Left kidney (tissue), 2 donors: ENCODE results near the gene SEMA4F. TPM values are rescaled to one million over a fixed set of nuclear protein-coding genes. Genes with fewer than 3 reads are reported as not detected.

Experiments used
- DNase-seq: peaks from one replicate; pipeline ENCODE4 v3.0.0-alpha.2; 2013
- polyA plus RNA-seq: library from polyadenylated mRNA; unstranded; fragments of 120-200 nt; gene quantifications from one replicate; pipeline ENCODE4 v1.2.1, GENCODE V29; 2013; ENCODE audit not compliant: insufficient read length

The SEMA4F gene
- polyA plus RNA-seq, 1 donor = 6.3 TPM

DNA sequence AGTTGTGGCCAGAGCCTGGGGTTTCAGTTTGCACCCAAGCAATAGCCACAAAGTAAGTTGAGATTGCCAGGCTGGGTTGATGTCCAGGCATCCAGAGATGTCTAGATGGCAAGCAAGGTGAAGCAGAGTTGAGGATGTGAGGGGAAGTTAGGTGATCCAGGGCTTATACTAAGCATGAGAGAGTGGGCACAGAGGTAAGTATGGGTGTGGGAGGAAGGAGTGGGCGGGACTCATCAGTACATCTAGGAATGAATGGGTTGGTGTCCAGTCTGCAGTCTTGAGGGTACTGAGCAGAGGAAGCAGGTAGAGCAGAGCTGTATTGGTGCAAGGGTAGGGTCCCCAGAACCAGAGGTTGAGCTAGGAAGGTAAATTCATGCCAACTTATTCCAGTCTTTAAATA, 1.5 kb downstream of the SEMA4F start:
- DNase-seq = no peak

DNA sequence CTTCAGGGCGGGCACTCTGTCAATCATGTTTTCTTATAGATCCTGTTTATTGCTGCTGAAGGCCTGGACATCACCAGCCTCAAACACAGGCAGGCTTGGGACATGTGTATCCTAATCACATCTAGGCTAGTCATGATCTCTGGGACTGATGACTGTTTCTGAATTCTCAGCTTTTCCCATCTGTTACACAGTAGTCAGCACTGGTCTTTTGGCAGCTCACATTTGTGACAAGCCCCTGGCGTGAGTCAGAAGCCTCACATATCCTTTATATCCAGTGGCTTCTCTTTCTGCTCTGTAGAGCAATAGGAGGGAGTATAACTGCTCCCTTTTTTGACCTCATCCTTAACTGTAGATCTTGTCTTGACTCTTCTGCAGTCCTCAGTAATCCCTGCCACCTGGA, 4.5 kb downstream of the SEMA4F start:
- DNase-seq = no peak

DNA sequence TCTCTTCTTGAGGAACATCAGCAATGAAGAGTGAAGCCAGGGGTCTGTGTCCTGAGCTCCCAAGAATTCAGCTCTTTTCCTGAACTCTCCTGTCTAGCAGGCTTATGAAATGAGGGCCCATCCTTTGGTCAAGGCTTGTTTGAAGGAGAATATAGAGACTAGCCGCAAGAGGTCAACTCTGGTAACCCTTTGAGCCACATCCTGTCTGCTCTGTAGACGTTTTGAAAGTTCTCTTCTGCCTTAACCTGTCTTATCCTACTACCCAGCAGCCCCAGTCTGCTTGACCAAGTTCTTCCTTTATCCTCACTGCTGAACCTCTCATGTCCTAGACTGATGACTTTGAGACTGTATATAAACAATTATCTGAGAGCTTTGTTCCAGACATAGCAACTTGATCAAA, 5.4 kb downstream of the SEMA4F start:
- no peak for DNase-seq

DNA sequence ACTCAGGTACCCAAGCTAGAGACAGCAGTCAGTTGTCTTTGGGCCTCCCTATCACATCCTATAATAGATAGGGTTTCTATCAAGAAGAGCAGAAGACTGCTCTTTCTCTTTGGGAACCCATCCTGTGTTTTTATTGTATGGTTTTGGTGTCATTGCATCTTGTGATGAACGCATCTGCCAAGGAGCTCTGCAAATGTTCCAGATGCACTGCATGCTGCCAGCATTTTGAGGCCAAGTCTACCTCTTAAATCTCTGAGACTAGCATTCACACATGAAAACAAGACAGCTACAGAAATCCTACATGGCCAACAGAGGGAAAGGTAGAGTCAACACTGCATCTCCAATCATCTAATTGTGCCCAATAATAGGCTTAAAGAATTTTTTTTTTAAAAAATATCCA, 14.0 kb downstream of the SEMA4F start:
- no peak for DNase-seq

DNA sequence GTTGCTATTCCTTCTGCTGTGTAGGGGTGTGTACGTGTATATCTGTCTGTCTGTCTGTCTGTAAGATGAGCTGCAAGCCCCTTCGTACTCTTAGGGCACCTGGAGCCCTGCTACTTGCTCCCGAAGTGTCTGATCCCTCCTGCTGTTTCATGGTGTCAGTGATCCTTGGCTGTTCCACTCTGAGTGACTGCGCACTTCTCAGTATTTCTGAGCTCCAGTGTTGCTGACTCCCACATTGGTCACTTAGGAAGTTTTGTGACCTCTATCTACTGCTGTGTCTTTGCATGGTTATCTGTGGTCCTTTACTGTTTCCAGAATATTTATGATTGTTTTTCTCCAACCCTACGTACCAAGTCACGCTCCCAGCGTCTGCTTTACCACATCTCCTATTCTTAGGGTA, 16.2 kb downstream of the SEMA4F start:
- DNase-seq = no peak

DNA sequence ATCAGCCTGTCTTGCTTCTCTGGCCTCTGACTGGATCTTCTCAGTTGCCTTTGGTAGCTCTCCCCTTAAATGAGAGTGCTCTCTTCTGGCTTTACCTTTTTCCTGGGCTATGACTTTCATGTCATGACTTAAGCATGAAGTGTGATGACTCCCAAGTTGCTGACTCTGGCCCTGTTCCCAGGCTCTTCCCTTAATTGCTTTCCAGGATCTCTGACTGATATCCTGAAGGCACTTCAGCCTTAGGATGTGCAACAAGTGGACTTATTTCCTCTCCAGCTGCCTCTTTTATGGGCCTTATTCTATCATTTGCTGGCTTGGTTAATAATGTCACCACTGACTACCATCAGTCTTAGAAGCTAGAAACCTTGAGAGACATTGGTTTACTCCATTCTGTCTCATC, 17.4 kb downstream of the SEMA4F start:
- DNase-seq = no peak

DNA sequence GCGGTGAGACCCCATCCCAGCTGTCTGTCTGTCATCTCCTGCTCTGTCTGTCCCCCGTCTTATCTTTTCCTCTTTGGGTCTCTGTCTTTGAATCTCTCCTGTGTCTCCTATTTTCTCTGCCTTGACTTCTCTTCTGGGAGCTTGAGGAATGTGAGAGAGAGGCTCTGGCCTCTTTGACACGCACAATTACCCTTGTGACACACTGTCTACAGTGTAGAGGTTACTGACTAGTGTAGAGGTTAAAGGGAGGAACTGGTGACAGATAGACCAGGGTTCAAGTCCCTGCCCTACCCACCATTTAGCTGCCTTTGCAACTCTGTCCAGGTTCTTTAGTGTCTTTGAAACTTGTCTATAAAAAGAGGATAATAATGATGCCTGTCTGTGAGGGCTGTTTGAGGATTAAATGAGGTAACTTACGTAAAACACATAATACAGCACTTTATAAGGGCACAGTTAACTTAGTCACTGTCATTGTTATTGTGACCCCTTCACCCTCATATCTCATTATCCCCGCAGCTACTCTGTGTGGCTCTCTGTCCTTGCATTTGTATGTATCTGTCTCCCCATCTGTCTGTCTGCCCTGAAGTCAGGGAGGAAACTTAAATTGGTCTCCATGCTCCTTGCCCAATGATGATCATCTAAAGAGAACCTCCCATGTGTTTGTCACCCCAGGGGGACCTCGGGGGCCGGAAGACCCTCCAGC, 19.9 kb downstream of the SEMA4F start:
- DNase-seq = peak; percentile 32

DNA sequence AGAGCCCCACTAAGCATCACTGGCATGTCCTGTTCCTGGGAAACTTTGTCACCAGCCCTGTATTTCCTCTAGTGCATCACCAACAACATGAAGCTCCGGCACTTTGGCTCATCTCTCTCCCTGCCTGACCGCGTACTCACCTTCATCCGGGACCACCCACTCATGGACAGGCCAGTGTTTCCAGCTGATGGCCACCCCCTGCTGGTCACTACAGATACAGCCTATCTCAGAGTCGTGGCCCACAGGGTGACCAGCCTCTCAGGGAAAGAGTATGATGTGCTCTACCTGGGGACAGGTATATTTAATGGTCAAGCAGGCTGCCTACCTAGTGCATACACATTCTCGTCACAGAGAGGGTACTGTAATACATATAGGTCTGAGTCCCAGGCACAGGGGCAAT, 21.0 kb downstream of the SEMA4F start:
- DNase-seq = no peak

DNA sequence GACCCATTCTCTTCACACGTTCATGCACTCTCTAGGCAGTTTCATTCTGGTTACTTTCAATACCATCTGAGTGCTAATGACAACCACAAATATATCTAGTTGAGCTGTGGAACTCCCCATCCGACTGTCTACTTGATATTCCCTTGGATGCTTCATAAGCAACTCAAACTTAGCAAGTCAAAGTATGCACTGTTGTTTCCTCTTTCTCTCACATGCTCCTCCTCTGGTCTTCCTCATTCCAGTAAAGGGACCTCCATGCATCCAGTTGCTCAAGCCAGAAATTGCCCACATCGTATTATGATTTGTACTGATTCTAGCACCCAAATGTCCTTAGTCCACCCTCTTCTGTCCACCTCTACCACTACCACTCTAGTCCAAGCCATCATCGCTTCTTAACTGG, 22.3 kb downstream of the SEMA4F start:
- no peak for DNase-seq

DNA sequence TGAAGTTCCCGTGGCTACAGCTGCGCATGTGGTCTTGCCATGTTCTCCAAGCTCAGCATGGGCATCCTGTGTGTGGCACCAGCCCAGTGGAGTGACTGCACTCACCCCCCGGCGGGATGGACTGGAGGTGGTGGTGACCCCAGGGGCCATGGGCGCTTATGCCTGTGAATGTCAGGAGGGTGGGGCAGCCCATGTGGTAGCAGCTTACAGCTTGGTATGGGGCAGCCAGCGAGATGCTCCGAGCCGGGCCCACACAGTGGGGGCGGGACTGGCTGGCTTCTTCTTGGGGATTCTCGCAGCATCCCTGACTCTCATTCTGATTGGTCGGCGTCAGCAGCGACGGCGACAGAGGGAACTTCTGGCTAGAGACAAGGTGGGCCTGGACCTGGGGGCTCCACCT, 25.6 kb downstream of the SEMA4F start:
- DNase-seq = no peak

DNA sequence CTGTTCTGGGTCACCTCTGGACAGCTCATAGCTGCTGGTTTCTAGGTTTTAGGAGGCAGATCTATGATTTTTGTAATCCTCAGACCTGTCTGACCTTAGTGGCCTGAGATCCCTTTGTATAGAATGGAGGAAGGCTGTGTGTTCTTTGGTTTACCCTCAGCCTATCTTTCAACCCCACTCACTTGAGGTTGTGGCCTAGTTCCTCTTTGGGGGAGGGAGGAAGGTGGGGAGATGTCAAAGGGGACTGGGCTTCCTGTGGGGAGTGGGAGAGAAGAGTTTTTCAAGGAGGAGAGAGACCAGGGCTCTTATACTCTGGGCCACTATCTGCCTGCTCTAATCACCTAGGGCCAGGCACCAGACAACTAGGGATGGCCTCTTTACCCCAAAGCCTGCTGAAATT, 28.5 kb downstream of the SEMA4F start:
- DNase-seq = no peak

DNA sequence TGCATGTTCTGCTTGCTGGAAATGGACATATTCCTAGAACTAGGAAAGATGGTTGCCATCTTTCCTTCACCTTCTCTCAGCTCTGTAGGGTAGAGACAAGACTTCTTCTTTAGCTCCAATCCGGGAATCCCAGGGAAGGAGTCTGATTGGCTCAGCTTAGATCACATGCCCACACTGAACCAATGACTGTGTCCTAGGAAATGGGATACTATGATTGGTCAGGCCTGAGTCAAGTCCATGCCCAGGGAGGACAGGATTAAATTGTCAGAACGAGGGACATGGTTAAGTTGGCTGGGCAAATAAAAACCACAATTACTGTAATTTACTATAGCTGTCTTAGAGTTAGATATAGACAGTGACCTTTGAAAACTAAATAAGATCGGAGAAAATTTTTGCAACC, 31.4 kb downstream of the SEMA4F start:
- no peak for DNase-seq

DNA sequence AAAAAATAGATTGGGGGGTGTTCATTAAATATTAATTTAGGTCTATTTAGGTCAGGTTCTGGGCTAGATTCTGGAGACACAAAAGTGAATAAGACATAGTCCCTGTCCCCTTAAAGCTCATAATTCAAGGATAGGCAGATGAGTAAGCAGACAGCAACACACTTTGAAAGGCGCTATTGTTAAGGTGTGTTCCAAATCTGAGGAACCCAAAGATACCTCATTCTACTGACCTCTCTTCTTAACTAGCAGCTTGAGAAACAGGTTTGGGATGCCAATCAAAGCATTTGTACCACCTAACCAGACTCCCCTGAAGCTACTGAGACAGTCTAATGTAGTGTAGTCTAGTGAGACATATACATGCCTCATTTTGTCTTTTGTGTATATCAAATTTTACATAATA, 34.8 kb downstream of the SEMA4F start:
- no peak for DNase-seq

DNA sequence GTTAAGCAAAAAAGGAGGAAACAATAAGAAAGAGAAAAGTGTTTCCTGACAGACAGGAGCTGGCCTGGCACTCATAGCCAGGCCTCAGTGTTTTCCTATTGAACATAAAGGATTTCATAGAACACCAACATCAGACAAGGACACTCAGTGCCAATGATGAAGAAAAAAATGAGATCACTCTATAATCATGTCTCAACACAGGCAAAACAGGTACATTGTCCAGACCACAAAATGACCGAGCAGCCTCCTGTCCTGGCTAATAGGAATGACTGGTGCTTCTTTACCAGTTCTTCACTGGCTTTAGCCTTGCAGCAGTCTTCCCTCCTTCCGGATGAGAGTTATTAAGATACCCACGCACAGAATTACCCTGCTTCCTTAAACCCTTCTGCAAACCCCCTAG, 35.6 kb downstream of the SEMA4F start:
- no peak for DNase-seq

DNA sequence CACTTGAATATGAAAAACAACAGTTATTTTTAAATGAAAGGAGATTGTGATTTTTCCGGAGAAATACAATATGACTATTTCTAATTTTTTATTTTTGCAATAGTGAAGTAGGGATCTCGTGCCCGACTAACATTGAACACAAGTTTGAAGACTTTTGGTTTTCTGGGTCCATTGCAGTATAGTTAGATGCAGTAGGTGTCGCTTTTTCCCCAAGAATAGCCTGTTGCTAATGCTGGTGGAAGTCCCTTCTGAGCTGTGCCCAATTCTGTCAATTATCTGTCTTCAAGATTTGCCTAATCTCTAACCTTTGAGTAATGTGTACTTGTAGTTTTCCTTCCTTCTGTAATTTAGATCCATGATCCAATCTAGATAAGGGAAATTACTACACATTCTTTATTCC, 36.5 kb downstream of the SEMA4F start:
- peak; percentile 36 for DNase-seq

DNA sequence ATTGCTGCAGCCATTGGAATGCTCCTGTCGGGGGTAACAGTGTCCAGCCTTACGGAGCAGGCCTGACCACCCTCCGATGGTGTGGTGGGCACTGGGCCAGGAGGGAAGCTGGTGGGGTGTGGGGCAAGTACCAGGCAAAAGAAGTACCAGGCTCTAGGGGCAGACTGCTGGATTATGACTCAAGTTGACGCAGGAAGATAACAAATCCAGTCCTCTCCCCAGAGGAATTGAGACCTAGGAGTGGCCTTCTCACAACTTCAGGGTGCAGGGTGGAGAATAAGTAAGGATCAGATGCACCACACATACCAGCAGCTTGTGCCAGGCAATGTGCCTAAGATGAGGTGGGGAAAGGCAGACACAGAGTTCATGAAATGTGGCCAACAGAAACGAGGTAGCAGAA, 37.9 kb downstream of the SEMA4F start:
- no peak for DNase-seq

DNA sequence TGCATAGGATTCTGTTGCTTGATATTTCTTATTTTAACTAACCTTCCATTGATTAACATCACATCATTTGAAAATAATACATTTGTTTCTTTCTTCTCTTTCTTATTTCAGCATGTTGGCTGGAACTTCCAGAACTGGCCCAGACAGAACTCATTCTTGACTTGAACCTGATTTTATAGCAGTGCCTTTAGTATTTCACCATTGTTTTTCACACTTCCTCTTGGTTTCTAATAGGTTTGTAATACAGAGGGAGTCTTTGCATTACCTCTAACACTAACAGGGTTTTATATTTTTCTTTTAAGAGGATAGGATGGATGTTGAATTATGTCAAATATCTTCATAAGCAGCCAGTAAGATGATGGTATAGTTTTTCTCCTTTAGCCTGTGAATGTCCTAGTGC, 39.2 kb downstream of the SEMA4F start:
- DNase-seq = no peak

DNA sequence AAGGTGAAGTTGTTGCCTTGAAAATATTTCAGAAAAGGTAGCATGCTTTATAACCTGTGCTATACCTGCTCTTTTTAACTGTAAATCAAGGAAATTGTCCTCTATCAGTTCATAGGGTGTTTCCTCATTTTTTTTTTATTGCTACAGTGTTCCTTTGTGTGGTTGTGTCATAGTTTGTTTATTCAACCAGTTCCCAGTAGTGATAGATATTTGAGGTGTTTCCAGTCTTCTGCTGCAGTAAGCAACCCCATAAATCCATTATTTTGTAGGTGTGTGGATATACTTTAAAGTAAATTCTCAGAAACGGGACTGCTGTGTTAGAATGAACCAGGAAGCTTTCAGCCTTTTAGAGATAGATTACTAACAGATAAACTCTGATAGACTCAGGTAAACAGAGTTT, 39.6 kb downstream of the SEMA4F start:
- no peak for DNase-seq

DNA sequence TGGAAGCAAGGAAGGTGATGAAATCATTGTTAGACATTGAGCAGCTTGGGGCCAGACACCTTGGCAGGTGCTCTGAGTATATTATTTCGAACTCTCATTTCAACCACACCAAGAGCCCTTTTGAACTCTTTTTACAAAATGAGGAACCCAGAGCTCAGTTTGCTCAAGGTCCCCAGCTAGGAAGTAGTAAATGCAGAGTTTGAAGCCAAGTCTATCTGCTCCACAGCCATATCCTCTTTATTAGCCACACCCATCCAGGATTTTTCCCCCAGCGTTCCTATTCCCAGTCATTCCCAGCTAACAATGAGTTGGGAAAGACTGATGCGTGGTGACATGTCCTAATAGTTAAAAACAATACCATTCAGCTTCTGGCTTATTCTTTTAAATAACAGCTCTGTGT, 40.2 kb downstream of the SEMA4F start:
- DNase-seq = no peak

DNA sequence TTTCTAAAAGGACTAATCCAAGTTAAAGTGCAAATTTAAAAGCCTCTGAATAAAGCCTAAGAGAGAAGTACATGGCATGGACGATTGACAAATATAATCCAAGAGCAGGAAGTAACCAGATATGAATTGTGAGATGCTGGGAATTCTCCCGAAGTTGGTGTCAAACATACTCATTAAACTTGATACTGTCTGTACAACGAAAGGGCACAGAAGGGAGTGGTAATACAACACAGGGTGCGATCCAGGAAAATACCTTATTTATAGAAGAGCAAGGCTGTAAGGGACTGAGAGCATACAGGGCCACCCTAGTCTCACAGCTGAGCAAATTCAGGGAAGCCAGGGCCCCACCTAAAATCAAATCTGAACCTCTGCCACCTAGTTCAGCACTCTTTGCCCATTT, 41.6 kb downstream of the SEMA4F start:
- DNase-seq = no peak

DNA sequence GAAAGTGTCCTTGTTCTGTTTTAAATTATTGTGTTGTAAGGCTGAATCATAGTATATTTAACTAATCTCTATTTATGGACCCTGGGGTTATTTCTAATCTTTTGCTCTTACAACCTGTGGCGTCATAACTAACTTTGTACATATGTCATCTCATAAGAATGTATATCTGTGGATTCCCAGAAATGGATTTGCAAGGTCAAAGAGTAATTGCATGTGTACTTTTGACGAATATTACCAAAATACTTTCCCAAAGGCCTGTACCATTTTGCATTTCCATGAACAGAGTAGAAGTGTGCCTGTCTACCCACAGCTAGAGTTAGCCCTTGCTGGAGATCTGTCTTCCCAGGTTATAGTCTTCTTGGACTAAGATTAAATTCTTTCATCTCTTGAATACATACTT, 42.8 kb downstream of the SEMA4F start:
- no peak for DNase-seq

DNA sequence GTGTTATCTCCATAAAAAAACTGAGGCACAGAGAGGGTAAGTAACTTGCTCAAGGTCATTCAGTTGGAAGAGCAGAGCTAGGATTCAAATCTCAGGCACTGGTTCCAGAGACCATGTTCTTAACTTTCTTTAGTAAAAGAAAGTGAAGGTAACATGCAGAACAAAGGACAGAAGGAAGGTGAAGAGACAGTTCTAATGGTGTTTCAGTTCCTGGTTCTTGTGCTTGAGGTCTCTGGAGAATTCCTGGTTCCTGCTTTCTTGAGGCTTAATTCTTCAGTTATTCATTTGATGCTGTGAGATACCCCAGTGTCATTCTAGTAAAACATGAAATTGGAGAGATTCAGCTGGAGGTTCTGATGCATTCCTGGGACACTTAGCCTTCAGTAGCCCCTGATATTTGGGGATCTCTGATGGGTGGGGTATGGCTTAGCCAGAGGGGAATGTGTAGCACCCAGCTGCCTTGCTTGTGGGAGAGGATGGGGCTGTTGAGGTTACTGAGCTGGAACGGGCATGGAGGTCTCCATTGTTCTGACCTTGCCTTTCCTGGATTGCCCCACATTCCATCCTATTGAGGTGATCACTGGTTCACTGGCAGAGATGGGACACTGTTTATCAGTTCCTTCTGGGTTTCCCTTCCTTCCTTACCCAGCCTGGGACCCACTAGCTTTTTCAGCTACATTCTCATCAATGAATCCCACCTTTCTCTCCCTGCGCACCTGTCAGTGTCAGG, 46.8 kb downstream of the SEMA4F start:
- no peak for DNase-seq

DNA sequence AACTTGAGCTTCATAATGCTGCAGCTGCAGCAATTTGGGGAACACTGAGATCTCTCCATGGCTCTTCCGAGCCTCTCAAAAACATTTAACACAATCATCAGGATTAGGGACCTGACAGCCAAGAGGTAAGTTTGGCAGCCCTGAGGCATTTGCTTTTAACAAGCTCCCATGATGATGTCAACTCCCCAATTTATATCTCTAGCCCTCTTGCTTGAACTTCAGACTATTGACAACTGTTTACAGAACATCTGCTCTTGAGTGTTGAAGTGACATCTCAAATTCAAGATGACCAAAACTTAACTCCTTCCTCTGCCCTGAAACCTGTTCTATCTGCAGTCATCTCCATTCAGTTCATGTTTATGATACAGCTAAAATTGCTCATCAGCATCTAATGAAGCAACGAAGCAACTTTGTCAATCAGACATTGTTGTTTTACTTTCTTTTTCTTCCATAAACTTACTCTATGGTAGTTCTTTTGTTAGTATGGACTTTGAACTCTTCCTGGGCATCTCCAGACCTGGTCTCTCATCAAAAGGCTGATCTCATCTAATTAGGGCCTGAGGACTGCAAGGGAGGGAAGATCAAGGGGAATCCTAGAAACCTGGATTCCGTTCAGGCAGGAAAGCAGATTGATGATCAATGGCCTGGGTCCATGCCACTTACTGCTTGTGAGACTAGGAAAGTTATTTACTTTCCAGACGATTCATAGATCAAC, 48.1 kb downstream of the SEMA4F start:
- DNase-seq = no peak

DNA sequence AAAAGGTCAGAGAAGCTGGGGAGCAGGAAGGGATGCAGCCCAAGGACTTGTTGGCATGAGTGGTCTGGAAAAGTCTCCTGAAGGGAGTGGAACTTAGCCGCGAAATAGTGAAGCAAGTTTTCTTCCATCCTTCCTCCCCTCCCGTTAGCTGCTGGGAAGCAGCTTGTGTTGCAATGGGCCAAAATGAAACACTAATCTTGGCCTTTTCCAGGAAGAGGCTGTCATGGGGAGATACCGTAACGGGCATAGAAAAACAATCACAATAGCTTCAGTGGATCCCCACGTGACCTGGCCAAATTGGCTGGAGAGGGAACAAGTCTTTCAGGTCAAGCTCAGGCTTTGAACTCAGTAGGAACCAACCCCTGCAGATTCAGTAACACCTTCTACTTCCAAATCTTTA, 49.3 kb downstream of the SEMA4F start:
- no peak for DNase-seq
